Natural killer cell (primary cell): ENCODE measurements around the gene TNFRSF11A. TPM values are rescaled to one million over a fixed set of nuclear protein-coding genes. Genes with fewer than 3 reads are reported as not detected.

Experiments used
- ATAC-seq, 3 donors: fragments of 150-1000 bp in 2 of 3; fragments of 200-7000 bp in 1 of 3; cut with Tn5 transposase; 1 replicate in 1 of 3; 2 replicates in 2 of 3; pipeline ENCODE4 v1.10.0; 2021; ENCODE audit warnings: mild to moderate bottlenecking in 2 of 3, moderate library complexity in 2 of 3
- DNase-seq, 2 donors: peaks; one replicate each; pipeline versions ENCODE4 v3.0.0 to v3.0.0-alpha.2; 2013 to 2021; ENCODE audit warnings: mixed read lengths in 1 of 2
- H3K27ac ChIP-seq: one replicate; pipeline ENCODE4 v1.5.1; 2013; ENCODE audit warnings: mild to moderate bottlenecking, low read length
- H3K27me3 ChIP-seq: one replicate; pipeline ENCODE4 v1.6.1; 2013; ENCODE audit warnings: low read length; ENCODE audit not compliant: control insufficient read depth, insufficient read depth
- H3K36me3 ChIP-seq: one replicate; pipeline ENCODE4 v1.6.1; 2013; ENCODE audit warnings: low read length; ENCODE audit not compliant: control insufficient read depth, insufficient read depth
- H3K4me1 ChIP-seq: one replicate; pipeline ENCODE4 v1.6.1; 2013; ENCODE audit warnings: low read length; ENCODE audit not compliant: control insufficient read depth, insufficient read depth
- H3K4me3 ChIP-seq: one replicate; pipeline ENCODE4 v1.5.1; 2013; ENCODE audit warnings: low read length
- H3K9me3 ChIP-seq: one replicate; pipeline ENCODE4 v1.6.1; 2013; ENCODE audit warnings: low read length; ENCODE audit not compliant: control insufficient read depth, insufficient read depth
- H3K27ac Mint-ChIP-seq, 2 donors: one replicate each; pipeline ENCODE4 v1.8.0; 2022; ENCODE audit warnings: mild to moderate bottlenecking in 2 of 2, mixed read lengths in 2 of 2, moderate library complexity in 1 of 2
- H3K27me3 Mint-ChIP-seq, 2 donors: one replicate each; pipeline ENCODE4 v1.8.0; 2022; ENCODE audit warnings: low read depth in 2 of 2, mixed read lengths in 2 of 2
- H3K36me3 Mint-ChIP-seq: one replicate; pipeline ENCODE4 v1.8.0; 2022; ENCODE audit warnings: mixed read lengths
- H3K4me1 Mint-ChIP-seq, 2 donors: one replicate each; pipeline ENCODE4 v1.8.0; 2022; ENCODE audit warnings: mixed read lengths in 2 of 2
- H3K4me3 Mint-ChIP-seq: one replicate; pipeline ENCODE4 v1.8.0; 2022; ENCODE audit warnings: mild to moderate bottlenecking, moderate library complexity, mixed read lengths
- H3K9me3 Mint-ChIP-seq, 2 donors: one replicate each; pipeline ENCODE4 v1.8.0; 2022; ENCODE audit warnings: mixed read lengths in 2 of 2
- whole genome bisulfite sequencing: methylation state at CpG from one replicate; pipeline ENCODE4 v1.1.7; 2013; ENCODE audit warnings: missing lambda C conversion rate; ENCODE audit not compliant: insufficient coverage; 5-methylcytosine and 5-hydroxymethylcytosine counted together
- intact Hi-C: fragments of 100-400 bp; cut with micrococcal nuclease; formaldehyde crosslinking; loops from one replicate; pipeline ENCODE4 v1.14.2; 2022
- total RNA-seq, 4 donors: library from RNA; stranded (reverse); fragments of 120-200 nt in 1 of 4; gene quantifications; one replicate each; pipeline versions ENCODE4 v1.2.3 to v1.2.4, GENCODE V29; 2013 to 2022
- TF ChIP-seq, protein P1 (sequence below): fragments of 200-600 bp; IDR thresholded peaks from one replicate; pipeline ENCODE4 v1.8.0; 2022; ENCODE audit warnings: antibody characterized with exemption

The TNFRSF11A gene
- total RNA-seq, 3 donors from 2014 or later (not counting 1 experiment from before 2014, with no cell fraction given), result 6.9 to 10.9 (median 8.8) TPM

DNA sequence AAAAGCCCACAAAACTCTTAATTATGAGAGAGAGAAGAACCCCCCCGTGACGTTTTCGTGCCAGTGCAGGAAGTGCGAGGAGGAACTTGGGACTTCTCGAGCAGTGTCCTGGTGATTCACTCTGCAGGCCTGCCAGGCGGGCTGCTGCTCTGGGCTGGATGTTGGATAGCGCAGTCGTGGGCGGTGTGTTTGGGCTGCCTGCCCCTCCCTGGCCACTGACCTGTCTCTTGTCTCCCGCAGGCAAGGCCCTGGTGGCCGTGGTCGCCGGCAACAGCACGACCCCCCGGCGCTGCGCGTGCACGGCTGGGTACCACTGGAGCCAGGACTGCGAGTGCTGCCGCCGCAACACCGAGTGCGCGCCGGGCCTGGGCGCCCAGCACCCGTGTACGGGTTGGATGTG is 29.0 kb downstream of the TNFRSF11A start:
- Histone ChIP-seq H3K27ac (no peak overlapping the region), H3K27me3 (no peaks in the 10 kb centered on the region), H3K4me3 (no peak overlapping the region), H3K9me3 (no peaks in the 10 kb centered on the region), H3K4me1 (no peaks in the 10 kb centered on the region), H3K36me3 (peaks cover 5% of the 10 kb centered on the region)
- Mint-ChIP-seq H3K4me1 (no peaks in the 10 kb centered on the region), H3K4me3 (no peak overlapping the region), H3K27ac (no peak overlapping the region), H3K27me3 (no peaks in the 10 kb centered on the region), H3K9me3 (no peaks in the 10 kb centered on the region), H3K36me3 (no peaks in the 10 kb centered on the region)
- DNase-seq (no peak), ATAC-seq (peak in 1 of 3 donors; percentile 30)
- WGBS, result 89% methylated on average over 29 of the region's 29 CpGs
- intact Hi-C loops, result no loop called here
- TF ChIP-seq, protein P1, sequence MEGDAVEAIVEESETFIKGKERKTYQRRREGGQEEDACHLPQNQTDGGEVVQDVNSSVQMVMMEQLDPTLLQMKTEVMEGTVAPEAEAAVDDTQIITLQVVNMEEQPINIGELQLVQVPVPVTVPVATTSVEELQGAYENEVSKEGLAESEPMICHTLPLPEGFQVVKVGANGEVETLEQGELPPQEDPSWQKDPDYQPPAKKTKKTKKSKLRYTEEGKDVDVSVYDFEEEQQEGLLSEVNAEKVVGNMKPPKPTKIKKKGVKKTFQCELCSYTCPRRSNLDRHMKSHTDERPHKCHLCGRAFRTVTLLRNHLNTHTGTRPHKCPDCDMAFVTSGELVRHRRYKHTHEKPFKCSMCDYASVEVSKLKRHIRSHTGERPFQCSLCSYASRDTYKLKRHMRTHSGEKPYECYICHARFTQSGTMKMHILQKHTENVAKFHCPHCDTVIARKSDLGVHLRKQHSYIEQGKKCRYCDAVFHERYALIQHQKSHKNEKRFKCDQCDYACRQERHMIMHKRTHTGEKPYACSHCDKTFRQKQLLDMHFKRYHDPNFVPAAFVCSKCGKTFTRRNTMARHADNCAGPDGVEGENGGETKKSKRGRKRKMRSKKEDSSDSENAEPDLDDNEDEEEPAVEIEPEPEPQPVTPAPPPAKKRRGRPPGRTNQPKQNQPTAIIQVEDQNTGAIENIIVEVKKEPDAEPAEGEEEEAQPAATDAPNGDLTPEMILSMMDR, result no peak

DNA sequence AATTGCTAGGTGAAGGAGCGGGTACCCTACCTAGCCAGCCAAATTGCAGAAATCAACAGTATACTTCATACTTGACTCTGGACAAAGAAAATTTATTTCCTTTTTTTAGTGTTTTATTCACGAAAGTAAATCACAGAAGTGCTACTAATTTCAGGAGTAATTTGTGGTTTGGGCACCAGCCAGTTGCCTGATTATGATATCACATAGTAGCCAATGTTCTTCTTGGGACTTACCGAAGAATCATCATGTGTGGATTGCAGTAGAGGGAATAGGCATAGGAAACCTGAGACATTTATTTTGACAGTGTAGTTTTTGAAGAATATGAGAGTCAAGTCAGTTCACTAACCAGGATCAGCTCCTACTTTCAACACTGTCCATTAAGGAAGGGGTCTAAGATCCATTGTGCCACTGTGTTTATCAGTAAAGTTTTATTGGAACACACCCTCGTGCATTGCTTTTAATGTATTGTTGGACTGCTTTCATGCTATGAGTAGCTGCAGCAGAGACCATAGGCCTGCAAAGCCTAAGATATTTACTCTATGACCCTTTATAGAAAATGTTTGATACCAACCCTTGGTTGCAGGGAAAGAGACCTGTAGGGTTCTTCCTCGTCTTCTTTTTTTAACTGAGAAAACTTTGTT is 32.1 kb downstream of the TNFRSF11A start:
- Histone ChIP-seq H3K4me3 (no peak overlapping the region), H3K27ac (no peak overlapping the region), H3K27me3 (no peaks in the 10 kb centered on the region), H3K9me3 (no peaks in the 10 kb centered on the region), H3K36me3 (peaks cover 8% of the 10 kb centered on the region), H3K4me1 (no peaks in the 10 kb centered on the region)
- intact Hi-C loops, result no loop called here
- Mint-ChIP-seq H3K4me1 (no peaks in the 10 kb centered on the region), H3K4me3 (no peak overlapping the region), H3K9me3 (no peaks in the 10 kb centered on the region), H3K36me3 (no peaks in the 10 kb centered on the region), H3K27me3 (peaks cover 0 to 4% of the 10 kb centered on the region in 2 donors), H3K27ac (no peak overlapping the region)
- 76% methylated on average over 4 of the region's 5 CpGs for WGBS
- TF ChIP-seq, protein P1, result no peak
- DNase-seq (no peak), ATAC-seq (no peak)

DNA sequence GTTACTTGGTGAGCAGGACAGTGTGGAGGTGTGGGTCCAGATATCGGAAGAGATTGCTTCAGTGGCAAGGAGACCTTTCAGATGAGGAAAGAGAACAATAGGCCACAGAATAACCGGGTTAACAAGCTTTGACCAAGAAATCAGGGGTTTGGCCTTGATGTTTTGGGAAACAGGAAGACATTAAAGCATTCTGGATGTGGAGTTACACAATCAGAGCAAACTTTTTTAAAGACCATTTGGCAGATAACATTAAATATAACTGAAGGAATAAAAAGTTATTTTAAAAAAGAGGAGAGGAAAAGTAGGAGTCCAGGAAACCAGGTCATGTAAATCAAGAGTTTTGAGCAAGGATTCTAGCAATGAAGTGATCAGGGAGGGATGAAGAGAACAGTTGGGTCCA is 35.7 kb downstream of the TNFRSF11A start:
- no peak overlapping the region for H3K4me3 ChIP-seq
- intact Hi-C loops, result no loop called here
- H3K36me3 Mint-ChIP-seq, result no peaks in the 10 kb centered on the region
- no peak overlapping the region for H3K4me3 Mint-ChIP-seq
- H3K36me3 ChIP-seq, result peaks cover 3% of the 10 kb centered on the region
- H3K4me1 Mint-ChIP-seq, result no peaks in the 10 kb centered on the region
- ATAC-seq, result no peak
- peaks cover 0 to 4% of the 10 kb centered on the region in 2 donors for H3K27me3 Mint-ChIP-seq
- TF ChIP-seq, protein P1, result no peak
- DNase-seq, result no peak
- no peak overlapping the region for H3K27ac Mint-ChIP-seq
- no peak overlapping the region for H3K27ac ChIP-seq
- no peaks in the 10 kb centered on the region for H3K9me3 ChIP-seq
- H3K27me3 ChIP-seq, result no peaks in the 10 kb centered on the region
- no peaks in the 10 kb centered on the region for H3K4me1 ChIP-seq
- H3K9me3 Mint-ChIP-seq, result no peaks in the 10 kb centered on the region
- 84% methylated on average over 2 of the region's 2 CpGs for WGBS

DNA sequence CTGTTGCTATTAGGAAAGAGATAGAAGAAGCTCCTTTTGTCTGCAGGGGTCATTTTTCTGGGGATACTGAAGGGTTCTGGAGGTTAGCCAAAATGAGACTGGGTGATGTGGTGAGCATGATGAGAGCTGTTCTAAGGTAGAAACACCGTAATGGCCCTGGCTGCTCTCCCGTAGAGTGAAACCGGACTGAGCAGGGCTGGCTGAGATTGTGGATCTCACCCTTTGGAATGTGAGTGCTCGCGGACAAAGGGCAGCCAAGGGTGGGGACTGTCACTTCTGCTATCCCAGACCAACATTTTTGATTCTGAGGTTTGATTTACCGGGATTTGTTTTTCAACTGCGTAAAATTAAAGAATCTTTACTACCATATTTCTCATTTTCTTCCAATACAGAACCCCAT is 36.2 kb downstream of the TNFRSF11A start:
- Histone ChIP-seq H3K27ac (no peak overlapping the region), H3K4me3 (no peak overlapping the region), H3K9me3 (no peaks in the 10 kb centered on the region), H3K36me3 (peaks cover 3% of the 10 kb centered on the region), H3K4me1 (no peaks in the 10 kb centered on the region), H3K27me3 (no peaks in the 10 kb centered on the region)
- Mint-ChIP-seq H3K4me1 (no peaks in the 10 kb centered on the region), H3K9me3 (no peaks in the 10 kb centered on the region), H3K36me3 (no peaks in the 10 kb centered on the region), H3K4me3 (no peak overlapping the region), H3K27ac (no peak overlapping the region), H3K27me3 (peaks cover 0 to 4% of the 10 kb centered on the region in 2 donors)
- DNase-seq (no peak), ATAC-seq (no peak)
- 85% methylated on average over 7 of the region's 7 CpGs for WGBS
- intact Hi-C loops, result no loop called here
- TF ChIP-seq, protein P1, result no peak
